Trophoblast cell (in vitro differentiated cells and primary cell): ENCODE results near the gene NUP93.

Experiments
- DNase-seq, 2 donors: peaks; one replicate each; pipeline ENCODE4 v3.0.0-alpha.2; 2016
- H2AFZ ChIP-seq: 2 replicates; pipeline ENCODE4 v1.6.1; 2013; ENCODE audit warnings: low read length, moderate library complexity, mild to moderate bottlenecking; ENCODE audit not compliant: insufficient read depth, poor library complexity
- H2AK5ac ChIP-seq: 2 replicates; pipeline ENCODE4 v1.6.1; 2013; ENCODE audit warnings: mild to moderate bottlenecking, low read length
- H2BK120ac ChIP-seq: 2 replicates; pipeline ENCODE4 v1.6.1; 2013; ENCODE audit warnings: low read length, mild to moderate bottlenecking, moderate library complexity; ENCODE audit not compliant: insufficient read depth, poor library complexity
- H2BK12ac ChIP-seq: 2 replicates; pipeline ENCODE4 v1.6.1; 2013; ENCODE audit warnings: mild to moderate bottlenecking, low read length, moderate library complexity
- H2BK5ac ChIP-seq: 2 replicates; pipeline ENCODE4 v1.6.1; 2013; ENCODE audit warnings: low read length, low read depth, moderate library complexity, mild to moderate bottlenecking; ENCODE audit not compliant: poor library complexity
- H3K14ac ChIP-seq: 2 replicates; pipeline ENCODE4 v1.6.1; 2013; ENCODE audit warnings: mild to moderate bottlenecking, low read length
- H3K18ac ChIP-seq: 2 replicates; pipeline ENCODE4 v1.6.1; 2013; ENCODE audit warnings: mild to moderate bottlenecking, low read length
- H3K23ac ChIP-seq: 2 replicates; pipeline ENCODE4 v1.6.1; 2013; ENCODE audit warnings: low read length
- H3K27ac ChIP-seq: 2 replicates; pipeline ENCODE4 v1.5.1; 2013; ENCODE audit warnings: low read depth, mild to moderate bottlenecking, inconsistent platforms, low read length, moderate library complexity
- H3K27me3 ChIP-seq: 2 replicates; pipeline ENCODE4 v1.6.1; 2013; ENCODE audit warnings: inconsistent platforms, mild to moderate bottlenecking, low read length, moderate library complexity; ENCODE audit not compliant: insufficient read depth
- H3K36me3 ChIP-seq, 2 experiments: 1 replicate in 1 of 2; 2 replicates in 1 of 2; pipeline ENCODE4 v1.6.1; 2013; ENCODE audit warnings: low read length in 2 of 2, mild to moderate bottlenecking in 2 of 2, moderate library complexity in 1 of 2; ENCODE audit not compliant: insufficient read depth in 2 of 2, control insufficient read depth in 1 of 2
- H3K4ac ChIP-seq: 2 replicates; pipeline ENCODE4 v1.6.1; 2013; ENCODE audit warnings: low read depth, mild to moderate bottlenecking, low read length, moderate library complexity
- H3K4me1 ChIP-seq, 2 experiments: 1 replicate in 1 of 2; 2 replicates in 1 of 2; pipeline ENCODE4 v1.6.1; 2013; ENCODE audit warnings: low read length in 2 of 2, mild to moderate bottlenecking in 2 of 2, moderate library complexity in 1 of 2; ENCODE audit not compliant: insufficient read depth in 2 of 2, control insufficient read depth in 1 of 2
- H3K4me2 ChIP-seq: 2 replicates; pipeline ENCODE4 v1.6.1; 2013; ENCODE audit warnings: inconsistent platforms, mild to moderate bottlenecking, low read length, moderate library complexity
- H3K4me3 ChIP-seq: 2 replicates; pipeline ENCODE4 v1.5.1; 2013; ENCODE audit warnings: mild to moderate bottlenecking, low read depth, low read length, inconsistent platforms
- H3K79me1 ChIP-seq: one replicate; pipeline ENCODE4 v1.6.1; 2013; ENCODE audit warnings: low read length
- H3K79me2 ChIP-seq: 2 replicates; pipeline ENCODE4 v1.6.1; 2013; ENCODE audit warnings: low read length, mild to moderate bottlenecking; ENCODE audit not compliant: control insufficient read depth, insufficient read depth, poor library complexity
- H3K9ac ChIP-seq: 2 replicates; pipeline ENCODE4 v1.6.1; 2013; ENCODE audit warnings: mild to moderate bottlenecking, low read length
- H3K9me3 ChIP-seq: 2 replicates; pipeline ENCODE4 v1.6.1; 2013; ENCODE audit warnings: low read depth, mild to moderate bottlenecking, control low read depth, inconsistent platforms, low read length; ENCODE audit not compliant: insufficient read depth
- H4K12ac ChIP-seq: 2 replicates; pipeline ENCODE4 v1.6.1; 2013; ENCODE audit warnings: low read depth, mild to moderate bottlenecking, low read length, moderate library complexity
- H4K8ac ChIP-seq: 2 replicates; pipeline ENCODE4 v1.6.1; 2013; ENCODE audit warnings: low read depth, mild to moderate bottlenecking, low read length, moderate library complexity
- H4K91ac ChIP-seq: one replicate; pipeline ENCODE4 v1.6.1; 2013; ENCODE audit warnings: low read depth, mild to moderate bottlenecking, low read length, moderate library complexity
- WGBS: extraction: QIAGEN DNeasy Blood & Tissue Kit; methylation state at CpG from one replicate; pipeline ENCODE4 v1.1.7; 2013; ENCODE audit warnings: missing lambda C conversion rate; ENCODE audit not compliant: insufficient read length, insufficient coverage; ENCODE audit errors: extremely low coverage; 5-methylcytosine and 5-hydroxymethylcytosine counted together

The NUP93 gene

DNA sequence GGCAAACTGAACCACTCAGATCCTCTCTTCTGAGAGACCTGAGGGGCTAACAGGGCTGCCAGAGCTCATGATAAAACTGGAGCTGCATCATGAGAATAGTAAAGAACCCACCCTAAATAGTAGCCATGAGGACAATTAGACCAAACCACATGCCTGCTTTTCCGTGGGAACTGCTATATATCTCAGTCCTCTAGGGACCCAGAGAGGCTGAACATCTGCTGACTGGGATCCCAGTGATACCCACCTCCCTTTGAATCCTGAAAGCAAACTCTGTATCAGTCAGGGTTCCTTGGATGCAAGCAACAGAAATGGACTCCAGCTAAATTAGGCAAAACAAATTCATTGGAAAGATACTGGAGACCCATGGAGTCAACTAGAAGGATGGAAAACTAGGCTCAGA, 41.2 kb upstream of the NUP93 start:
- Histone ChIP-seq H2AFZ (no peak overlapping the region), H4K91ac (no peak overlapping the region), H3K4ac (no peak overlapping the region), H3K4me1 (peaks cover 5 to 7% of the 10 kb centered on the region in 2 experiments), H4K12ac (no peak overlapping the region), H2AK5ac (no peak overlapping the region), H3K79me2 (no peaks in the 10 kb centered on the region), H3K14ac (no peak overlapping the region), H3K79me1 (no peaks in the 10 kb centered on the region), H3K27ac (no peak overlapping the region), H3K27me3 (no peaks in the 10 kb centered on the region), H3K4me2 (no peak overlapping the region), H3K9me3 (peaks cover 5% of the 10 kb centered on the region), H2BK5ac (no peak overlapping the region), H2BK12ac (no peak overlapping the region), H3K36me3 (no peaks in the 10 kb centered on the region), H4K8ac (no peak overlapping the region), H3K4me3 (no peak overlapping the region), H3K23ac (no peak overlapping the region), H2BK120ac (no peak overlapping the region), H3K9ac (no peak overlapping the region), H3K18ac (no peak overlapping the region)
- DNase-seq, result no peak
- no CpG with 5 or more reads among the region's 1 CpG for WGBS

DNA sequence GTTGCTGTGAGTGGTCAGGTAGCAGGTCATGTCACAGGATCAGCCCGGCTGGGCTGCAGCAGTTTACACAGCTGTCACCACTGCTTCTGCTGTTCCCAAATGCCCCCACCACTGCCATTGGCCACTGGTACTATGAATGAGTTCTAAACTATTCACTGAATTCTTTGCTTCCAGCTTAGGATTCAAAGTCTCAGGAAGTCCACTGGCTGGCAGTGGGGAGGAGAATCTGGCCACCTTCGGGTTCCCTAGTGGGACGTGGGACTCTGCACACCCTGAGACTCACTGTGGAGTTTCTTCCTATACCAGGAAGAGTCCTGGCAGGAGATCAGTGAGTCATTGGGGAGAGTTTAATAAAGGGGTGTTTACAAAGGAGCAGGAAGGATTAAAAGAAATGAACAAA, 40.8 kb upstream of the NUP93 start:
- H2BK5ac ChIP-seq, result no peak overlapping the region

DNA sequence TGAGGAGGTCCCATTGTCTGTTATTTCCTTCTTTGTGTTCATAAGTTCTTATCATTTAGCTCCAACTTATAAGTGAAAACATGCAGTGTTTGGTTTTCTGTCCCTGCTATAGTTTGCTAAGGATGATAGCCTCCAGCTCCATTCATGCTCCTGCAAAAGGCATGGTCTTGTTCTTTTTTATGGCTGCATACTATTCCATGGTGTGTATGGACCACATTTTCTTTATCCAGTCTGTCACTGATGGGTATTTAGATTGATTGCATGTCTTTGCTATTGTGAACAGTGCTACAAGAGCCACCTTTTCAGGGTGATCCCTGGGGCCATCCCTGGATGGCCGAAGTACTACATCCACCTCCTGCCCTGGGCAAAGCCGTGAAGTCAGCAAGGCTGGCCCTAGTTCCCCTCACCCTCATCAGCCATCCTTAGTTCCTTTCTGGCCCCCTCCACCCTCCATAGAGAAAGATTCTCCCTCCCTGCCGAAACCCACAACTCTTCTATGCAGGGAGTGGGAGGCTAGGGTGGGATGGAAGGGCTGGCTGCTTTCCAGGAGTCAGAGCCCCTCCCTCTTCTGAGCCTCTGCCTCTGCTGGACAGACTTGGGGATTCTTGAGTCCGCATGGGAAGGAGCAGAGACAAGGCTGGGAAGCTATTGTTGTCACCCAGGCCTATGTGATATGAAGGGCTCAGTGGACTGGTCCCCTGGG, 39.4 kb upstream of the NUP93 start:
- Histone ChIP-seq H3K4me2 (no peak overlapping the region), H3K79me2 (no peaks in the 10 kb centered on the region), H3K4me1 (peaks cover 5 to 7% of the 10 kb centered on the region in 2 experiments), H2AFZ (no peak overlapping the region), H3K14ac (no peak overlapping the region), H4K8ac (no peak overlapping the region), H3K18ac (no peak overlapping the region), H3K4ac (no peak overlapping the region), H3K27me3 (no peaks in the 10 kb centered on the region), H3K9ac (no peak overlapping the region), H3K23ac (no peak overlapping the region), H4K12ac (no peak overlapping the region), H3K4me3 (no peak overlapping the region), H2BK12ac (no peak overlapping the region), H3K36me3 (no peaks in the 10 kb centered on the region), H2BK120ac (no peak overlapping the region), H2BK5ac (no peak overlapping the region), H2AK5ac (no peak overlapping the region), H3K27ac (no peak overlapping the region), H3K9me3 (peaks cover 5% of the 10 kb centered on the region), H3K79me1 (no peaks in the 10 kb centered on the region), H4K91ac (no peak overlapping the region)
- DNase-seq, result no peak
- WGBS, result no CpG with 5 or more reads among the region's 4 CpGs

More for the DNA sequence above, 40.8 kb upstream of the NUP93 start:
- Histone ChIP-seq H3K4me1 (peaks cover 5 to 7% of the 10 kb centered on the region in 2 experiments), H3K4me3 (no peak overlapping the region), H3K79me1 (no peaks in the 10 kb centered on the region), H4K12ac (no peak overlapping the region), H3K36me3 (no peaks in the 10 kb centered on the region), H3K18ac (no peak overlapping the region), H3K14ac (no peak overlapping the region), H2AK5ac (no peak overlapping the region), H3K23ac (no peak overlapping the region), H2BK120ac (no peak overlapping the region), H3K27ac (no peak overlapping the region), H2BK12ac (no peak overlapping the region), H3K4ac (no peak overlapping the region), H3K9ac (no peak overlapping the region), H3K4me2 (no peak overlapping the region), H3K9me3 (peaks cover 5% of the 10 kb centered on the region), H4K8ac (no peak overlapping the region), H2AFZ (no peak overlapping the region), H3K79me2 (no peaks in the 10 kb centered on the region), H3K27me3 (no peaks in the 10 kb centered on the region), H4K91ac (no peak overlapping the region)
- DNase-seq, result peak; percentile 43 to 69
- no CpG with 5 or more reads among the region's 3 CpGs for WGBS

DNA sequence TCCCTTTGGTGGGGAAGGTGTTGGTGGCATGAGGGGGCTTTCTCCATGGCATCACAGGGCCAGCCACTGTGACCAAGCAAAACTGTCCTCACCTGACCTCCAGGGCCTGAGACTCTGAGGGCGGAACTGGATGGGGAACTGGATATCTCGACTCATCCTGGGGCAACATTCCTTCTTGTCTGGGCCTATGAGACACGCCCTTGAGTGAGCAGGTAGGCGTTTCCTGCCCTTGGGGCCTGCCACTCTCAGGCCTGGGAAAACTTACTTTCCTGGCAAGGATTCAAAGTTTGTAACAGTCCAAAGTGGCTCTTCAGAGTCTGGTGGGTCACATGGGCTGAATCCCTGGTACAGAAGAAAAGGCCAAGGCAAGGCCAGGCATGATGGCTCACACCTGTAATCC, 38.0 kb upstream of the NUP93 start:
- Histone ChIP-seq H3K9ac (no peak overlapping the region), H3K18ac (no peak overlapping the region), H4K8ac (no peak overlapping the region), H3K14ac (no peak overlapping the region), H2BK5ac (no peak overlapping the region), H3K23ac (no peak overlapping the region), H2BK120ac (no peak overlapping the region), H4K12ac (no peak overlapping the region), H3K4me1 (peaks cover 5 to 7% of the 10 kb centered on the region in 2 experiments), H3K79me1 (no peaks in the 10 kb centered on the region), H3K4me2 (no peak overlapping the region), H3K36me3 (no peaks in the 10 kb centered on the region), H3K27ac (no peak overlapping the region), H3K9me3 (peaks cover 5% of the 10 kb centered on the region), H3K27me3 (no peaks in the 10 kb centered on the region), H3K4ac (no peak overlapping the region), H3K79me2 (no peaks in the 10 kb centered on the region), H3K4me3 (no peak overlapping the region), H4K91ac (no peak overlapping the region), H2AK5ac (no peak overlapping the region), H2BK12ac (no peak overlapping the region), H2AFZ (no peak overlapping the region)
- WGBS, result no CpG with 5 or more reads among the region's 4 CpGs
- peak; percentile 96 to 97 for DNase-seq
